CD4-positive, alpha-beta T cell (primary cell): Measurements from ENCODE around the gene IVNS1ABP. TPM values are rescaled to one million over a fixed set of nuclear protein-coding genes. Genes with fewer than 3 reads are reported as not detected.
A peak's percentile ranks its signal among the peaks of the same experiment; 100 is the strongest.

Source experiments
- ATAC-seq: fragments of 200-7000 bp; cut with Tn5 transposase; one replicate; pipeline ENCODE4 v1.10.0; 2022; ENCODE audit warnings: mild to moderate bottlenecking; ENCODE audit not compliant: poor library complexity
- CTCF ChIA-PET: fragments of 350-600 bp; sonication (Branson Sonifier 250); formaldehyde crosslinking; loops from one replicate; lab custom pipeline; 2021; ENCODE audit warnings: antibody characterized with exemption, inconsistent platforms; lab: Charles Lee
- POLR2A ChIA-PET: fragments of 350-600 bp; sonication (Branson Sonifier 250); formaldehyde crosslinking; loops from one replicate; lab custom pipeline; 2021; ENCODE audit warnings: antibody characterized with exemption, inconsistent platforms; lab: Charles Lee
- DNase-seq, 14 experiments: peaks; one replicate each; pipeline ENCODE4 v3.0.0-alpha.2; 2013 to 2020; ENCODE audit warnings: mixed read lengths in 2 of 14
- H3K27ac ChIP-seq, 2 donors: one replicate each; pipeline versions ENCODE4 v1.5.1 to v1.7.0; 2013; ENCODE audit warnings: low read length in 2 of 2, low read depth in 1 of 2, mild to moderate bottlenecking in 1 of 2
- H3K27me3 ChIP-seq, 2 experiments: 1 replicate in 1 of 2; 2 replicates in 1 of 2; pipeline versions ENCODE4 v1.6.1 to v1.7.0; 2013; ENCODE audit warnings: low read length in 2 of 2, control low read depth in 1 of 2, mild to moderate bottlenecking in 1 of 2, moderate library complexity in 1 of 2; ENCODE audit not compliant: insufficient read depth in 2 of 2, control insufficient read depth in 1 of 2
- H3K36me3 ChIP-seq: one replicate; pipeline ENCODE4 v1.6.1; 2013; ENCODE audit warnings: low read length, control low read depth; ENCODE audit not compliant: insufficient read depth
- H3K4me1 ChIP-seq: one replicate; pipeline ENCODE4 v1.6.1; 2013; ENCODE audit warnings: low read length, control low read depth; ENCODE audit not compliant: insufficient read depth
- H3K4me3 ChIP-seq: one replicate; pipeline ENCODE4 v1.5.1; 2013; ENCODE audit warnings: mild to moderate bottlenecking, low read length, moderate library complexity
- H3K9me3 ChIP-seq, 2 experiments: 1 replicate in 1 of 2; 2 replicates in 1 of 2; pipeline versions ENCODE4 v1.6.1 to v1.7.0; 2013; ENCODE audit warnings: low read length in 2 of 2, mild to moderate bottlenecking in 2 of 2, control low read depth in 1 of 2, moderate library complexity in 1 of 2; ENCODE audit not compliant: control insufficient read depth in 1 of 2, insufficient read depth in 1 of 2
- H3K27ac Mint-ChIP-seq: one replicate; pipeline ENCODE4 v1.8.0; 2020; ENCODE audit warnings: mixed read lengths
- H3K27me3 Mint-ChIP-seq: one replicate; pipeline ENCODE4 v1.8.0; 2021; ENCODE audit warnings: mixed read lengths
- H3K36me3 Mint-ChIP-seq: one replicate; pipeline ENCODE4 v1.8.0; 2021; ENCODE audit warnings: low read depth, mixed read lengths
- H3K4me1 Mint-ChIP-seq: one replicate; pipeline ENCODE4 v1.8.0; 2021; ENCODE audit warnings: low read depth, mixed read lengths
- H3K4me3 Mint-ChIP-seq: one replicate; pipeline ENCODE4 v1.8.0; 2020; ENCODE audit warnings: mild to moderate bottlenecking, mixed read lengths
- H3K9me3 Mint-ChIP-seq: one replicate; pipeline ENCODE4 v1.8.0; 2020; ENCODE audit warnings: mixed read lengths
- intact Hi-C, 2 experiments: fragments of 100-400 bp; cut with DNase I in 1 of 2; cut with micrococcal nuclease in 1 of 2; formaldehyde crosslinking; loops; one replicate each; pipeline versions ENCODE4 v1.15.1 to v1.9.0; 2023 to 2025; cut with DNase I, micrococcal nuclease
- total RNA-seq, 174 experiments: library from RNA in 2 of 174; stranded (reverse) in 2 of 174; gene quantifications; one replicate each; pipeline ENCODE4 v1.2.3 and lab custom pipeline; 2021 to 2026
- TF ChIP-seq, protein P1 (sequence below): fragments of 200-600 bp; IDR thresholded peaks from one replicate; pipeline ENCODE4 v1.8.0; 2022; ENCODE audit warnings: antibody characterized with exemption, mild to moderate bottlenecking

Gene IVNS1ABP
- total RNA-seq, 2 experiments from 2014 or later = 234 to 254 TPM

DNA sequence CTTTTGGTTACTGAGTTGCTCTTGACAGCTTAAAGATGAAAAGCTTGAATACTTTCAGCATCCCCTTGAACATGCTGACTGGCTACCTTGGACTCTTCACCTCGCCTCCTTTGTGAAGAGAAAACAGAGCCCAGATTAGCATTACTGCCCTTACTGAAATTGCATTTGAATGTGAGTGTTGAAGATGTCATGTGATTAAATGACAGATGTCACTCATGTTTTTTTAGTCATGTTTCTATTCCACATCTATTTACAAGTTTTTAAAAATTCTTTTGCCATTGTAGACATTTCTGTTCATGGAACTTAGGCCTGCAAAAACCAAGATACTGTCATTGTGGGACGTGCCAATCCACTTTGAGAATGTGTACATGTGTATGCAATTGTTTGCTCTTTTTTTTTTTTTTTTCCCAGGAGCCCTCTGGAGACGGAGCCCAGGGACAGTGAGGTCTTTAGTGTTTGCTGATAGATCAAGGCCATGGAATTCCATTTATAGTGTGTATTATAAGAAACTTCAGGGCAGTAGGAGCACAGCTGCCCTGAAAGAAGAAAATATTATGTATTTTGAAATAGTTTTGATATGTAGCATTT, 25.7 kb upstream of the IVNS1ABP start:
- Histone ChIP-seq H3K27me3 (no peaks in the 10 kb centered on the region), H3K9me3 (no peaks in the 10 kb centered on the region), H3K36me3 (no peaks in the 10 kb centered on the region), H3K4me1 (peaks cover 25% of the 10 kb centered on the region), H3K4me3 (no peak overlapping the region), H3K27ac (no peak overlapping the region)
- Mint-ChIP-seq H3K4me3 (no peak overlapping the region), H3K27me3 (no peaks in the 10 kb centered on the region), H3K4me1 (peaks cover 56% of the 10 kb centered on the region), H3K36me3 (no peaks in the 10 kb centered on the region), H3K9me3 (no peaks in the 10 kb centered on the region), H3K27ac (no peak overlapping the region)
- ChIA-PET POLR2A (interaction anchor here (2.0 kb wide), 1 partner anchor 25 kb away, joined by 4 read pairs; the partner anchor contains the start of gene IVNS1ABP), CTCF (no interaction called here)
- no peak for DNase-seq
- ATAC-seq = no peak
- intact Hi-C loops = no loop called here
- TF ChIP-seq, protein P1, sequence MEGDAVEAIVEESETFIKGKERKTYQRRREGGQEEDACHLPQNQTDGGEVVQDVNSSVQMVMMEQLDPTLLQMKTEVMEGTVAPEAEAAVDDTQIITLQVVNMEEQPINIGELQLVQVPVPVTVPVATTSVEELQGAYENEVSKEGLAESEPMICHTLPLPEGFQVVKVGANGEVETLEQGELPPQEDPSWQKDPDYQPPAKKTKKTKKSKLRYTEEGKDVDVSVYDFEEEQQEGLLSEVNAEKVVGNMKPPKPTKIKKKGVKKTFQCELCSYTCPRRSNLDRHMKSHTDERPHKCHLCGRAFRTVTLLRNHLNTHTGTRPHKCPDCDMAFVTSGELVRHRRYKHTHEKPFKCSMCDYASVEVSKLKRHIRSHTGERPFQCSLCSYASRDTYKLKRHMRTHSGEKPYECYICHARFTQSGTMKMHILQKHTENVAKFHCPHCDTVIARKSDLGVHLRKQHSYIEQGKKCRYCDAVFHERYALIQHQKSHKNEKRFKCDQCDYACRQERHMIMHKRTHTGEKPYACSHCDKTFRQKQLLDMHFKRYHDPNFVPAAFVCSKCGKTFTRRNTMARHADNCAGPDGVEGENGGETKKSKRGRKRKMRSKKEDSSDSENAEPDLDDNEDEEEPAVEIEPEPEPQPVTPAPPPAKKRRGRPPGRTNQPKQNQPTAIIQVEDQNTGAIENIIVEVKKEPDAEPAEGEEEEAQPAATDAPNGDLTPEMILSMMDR = no peak

DNA sequence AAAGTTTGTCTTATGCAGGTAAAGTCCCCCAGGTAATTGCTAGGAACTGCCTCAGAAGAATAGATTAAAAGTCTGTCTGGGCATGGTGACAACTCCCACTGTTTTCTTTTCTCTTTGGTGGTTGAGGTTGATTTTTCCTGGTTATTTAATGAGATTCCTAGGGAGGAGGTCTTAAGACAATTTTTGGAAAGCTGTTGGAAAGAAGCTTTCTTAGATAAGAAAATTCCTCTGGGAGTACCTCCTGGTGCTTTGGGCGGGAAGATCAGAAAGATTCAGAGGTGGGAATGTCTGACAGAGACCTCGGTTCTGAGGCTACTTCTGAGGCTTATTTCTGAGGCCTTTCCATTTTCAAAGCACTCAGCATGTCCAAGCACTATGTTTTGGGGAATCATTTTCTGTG, 25.0 kb upstream of the IVNS1ABP start:
- POLR2A ChIA-PET = interaction anchor here (2.0 kb wide), 1 partner anchor 25 kb away, joined by 4 read pairs; the partner anchor contains the start of gene IVNS1ABP
- ATAC-seq = no peak

DNA sequence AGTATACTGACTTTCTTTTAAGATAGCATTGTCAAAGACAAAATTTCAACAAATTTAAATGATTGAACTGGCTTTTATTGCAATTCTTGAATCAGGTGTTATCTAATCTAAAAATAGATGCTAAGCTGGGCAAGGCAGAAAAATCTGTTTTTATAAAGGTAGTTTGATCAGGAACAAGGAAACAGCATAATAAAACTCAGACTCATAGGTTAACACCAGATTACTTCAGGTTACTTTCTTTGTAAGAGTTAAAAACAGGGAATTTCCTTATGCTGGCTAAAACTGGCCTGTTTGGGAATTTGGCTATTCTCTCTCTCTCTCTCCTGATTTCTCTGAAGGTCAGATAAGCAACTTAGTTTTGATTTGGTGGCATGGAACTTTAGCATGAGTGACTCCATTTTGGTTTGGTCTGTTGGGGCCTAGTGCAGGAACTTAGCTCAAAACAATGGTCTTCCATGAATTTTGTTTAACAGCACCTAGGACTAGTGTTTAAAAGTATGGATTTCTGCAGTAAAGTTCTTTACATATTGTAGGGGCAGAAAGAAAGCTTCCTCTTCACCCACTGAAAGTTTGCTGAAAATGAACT, 24.2 kb upstream of the IVNS1ABP start:
- no peak overlapping the region for H3K4me3 Mint-ChIP-seq

More for the DNA sequence above, 25.0 kb upstream of the IVNS1ABP start:
- Histone ChIP-seq H3K4me1 (peaks cover 25% of the 10 kb centered on the region), H3K9me3 (no peaks in the 10 kb centered on the region), H3K36me3 (no peaks in the 10 kb centered on the region), H3K4me3 (no peak overlapping the region), H3K27ac (no peak overlapping the region), H3K27me3 (no peaks in the 10 kb centered on the region)
- CTCF ChIA-PET = no interaction called here
- intact Hi-C loops = no loop called here
- Mint-ChIP-seq H3K9me3 (no peaks in the 10 kb centered on the region), H3K36me3 (no peaks in the 10 kb centered on the region), H3K27ac (no peak overlapping the region), H3K4me3 (no peak overlapping the region), H3K27me3 (no peaks in the 10 kb centered on the region), H3K4me1 (peaks cover 56% of the 10 kb centered on the region)
- TF ChIP-seq, protein P1 = no peak
- no peak for DNase-seq

More for the DNA sequence above, 24.2 kb upstream of the IVNS1ABP start:
- no peak for ATAC-seq
- Mint-ChIP-seq H3K36me3 (no peaks in the 10 kb centered on the region), H3K4me1 (peaks cover 51% of the 10 kb centered on the region), H3K27ac (peak overlapping the region; percentile 34), H3K9me3 (no peaks in the 10 kb centered on the region), H3K27me3 (no peaks in the 10 kb centered on the region)
- DNase-seq = no peak
- ChIA-PET POLR2A (interaction anchor here (2.0 kb wide), 1 partner anchor 24 kb away, joined by 4 read pairs; the partner anchor contains the start of gene IVNS1ABP), CTCF (no interaction called here)
- TF ChIP-seq, protein P1 = no peak
- Histone ChIP-seq H3K27ac (no peak overlapping the region), H3K36me3 (no peaks in the 10 kb centered on the region), H3K9me3 (no peaks in the 10 kb centered on the region), H3K4me3 (no peak overlapping the region), H3K27me3 (no peaks in the 10 kb centered on the region), H3K4me1 (peaks cover 23% of the 10 kb centered on the region)
- intact Hi-C loops = no loop called here
